Activated CD4-positive, alpha-beta T cell treated with anti-CD3 and anti-CD28 coated beads, Interleukin-2, amount 10 ng/mL, durations not matched to agents 7 days and 5 days (primary cell): Measurements from ENCODE around the gene ZC3H13. TPM values are rescaled to one million over a fixed set of nuclear protein-coding genes. Genes with fewer than 3 reads are reported as not detected.
A peak's percentile ranks its signal among the peaks of the same experiment; 100 is the strongest.

Experiments used
- CTCF ChIA-PET: fragments of 350-600 bp; sonication (Branson Sonifier 250); formaldehyde crosslinking; loops from one replicate; lab custom pipeline; 2021; ENCODE audit warnings: antibody characterized with exemption; lab: Charles Lee
- POLR2A ChIA-PET: fragments of 350-600 bp; sonication (Branson Sonifier 250); formaldehyde crosslinking; loops from one replicate; lab custom pipeline; 2021; ENCODE audit warnings: antibody characterized with exemption; lab: Charles Lee
- DNase-seq: peaks from one replicate; pipeline ENCODE4 v3.0.0-alpha.2; 2020
- H3K27ac Mint-ChIP-seq: one replicate; pipeline ENCODE4 v1.8.0; 2021; ENCODE audit warnings: mild to moderate bottlenecking, moderate library complexity, mixed read lengths
- H3K27me3 Mint-ChIP-seq: one replicate; pipeline ENCODE4 v1.8.0; 2021; ENCODE audit warnings: mixed read lengths
- H3K36me3 Mint-ChIP-seq: one replicate; pipeline ENCODE4 v1.8.0; 2021; ENCODE audit warnings: low read depth, mixed read lengths
- H3K4me1 Mint-ChIP-seq: one replicate; pipeline ENCODE4 v1.8.0; 2021; ENCODE audit warnings: mixed read lengths
- H3K4me3 Mint-ChIP-seq: one replicate; pipeline ENCODE4 v1.8.0; 2021; ENCODE audit warnings: mild to moderate bottlenecking, moderate library complexity, mixed read lengths
- H3K9me3 Mint-ChIP-seq: one replicate; pipeline ENCODE4 v1.8.0; 2021; ENCODE audit warnings: mixed read lengths
- total RNA-seq, 2 experiments: library from RNA; stranded (reverse); gene quantifications; one replicate each; pipeline ENCODE4 v1.2.3, GENCODE V29; 2021

Gene ZC3H13
- total RNA-seq = 10 to 100 TPM; 38.0 to 50.0 TPM

GRCh38 chr13:46052319-46053161 is at the start of gene ZC3H13:
ZC3H13 (minus strand) TSS chr13:46052746; CDS start chr13:46045507, 7,239 bp downstream.
- Mint-ChIP-seq H3K36me3 (peaks cover 2% of the 10 kb centered on the region), H3K4me3 (peak within 1 kb of the TSS; percentile 92), H3K4me1 (peaks cover 39% of the 10 kb centered on the region), H3K9me3 (no peaks in the 10 kb centered on the region), H3K27me3 (peaks cover 6% of the 10 kb centered on the region), H3K27ac (peak within 1 kb of the TSS; percentile 96)
- DNase-seq = peak; percentile 97
- ChIA-PET CTCF (interaction anchor here (0.8 to 1.3 kb wide), 3 partner anchors 11 to 273 kb away, joined by 4 to 6 read pairs (median 5); no protein-coding TSS in a partner anchor), POLR2A (no interaction called here)

GRCh38 chr13:46102255-46102605 is 49.7 kb upstream of the ZC3H13 start:
- H3K9me3 Mint-ChIP-seq = no peaks in the 10 kb centered on the region
- no peak overlapping the region for H3K27ac Mint-ChIP-seq
- ChIA-PET POLR2A (interaction anchor here (0.7 kb wide), 1 partner anchor 25 kb away, joined by 3 read pairs; no protein-coding TSS in a partner anchor), CTCF (no interaction called here)
- DNase-seq = no peak
- no peak overlapping the region for H3K4me3 Mint-ChIP-seq
- peaks cover 6% of the 10 kb centered on the region for H3K4me1 Mint-ChIP-seq
- peaks cover 5% of the 10 kb centered on the region for H3K27me3 Mint-ChIP-seq
- no peaks in the 10 kb centered on the region for H3K36me3 Mint-ChIP-seq

- Mint-ChIP-seq H3K9me3 (no peaks in the 10 kb centered on the region), H3K4me1 (peaks cover 1% of the 10 kb centered on the region), H3K27me3 (peaks cover 5% of the 10 kb centered on the region), H3K27ac (no peak overlapping the region), H3K4me3 (no peak overlapping the region), H3K36me3 (no peaks in the 10 kb centered on the region)
- DNase-seq = no peak
- CTCF ChIA-PET = no interaction called here
- POLR2A ChIA-PET = interaction anchor here (0.7 kb wide), 1 partner anchor 26 kb away, joined by 3 read pairs; no protein-coding TSS in a partner anchor
Measured at GRCh38 chr13:46101484-46102254, 49.1 kb upstream of the ZC3H13 start.

- Mint-ChIP-seq H3K4me1 (no peaks in the 10 kb centered on the region), H3K4me3 (no peak overlapping the region), H3K27ac (no peak overlapping the region), H3K36me3 (no peaks in the 10 kb centered on the region), H3K9me3 (no peaks in the 10 kb centered on the region), H3K27me3 (peaks cover 5% of the 10 kb centered on the region)
- ChIA-PET POLR2A (no interaction called here), CTCF (no interaction called here)
- DNase-seq = no peak
Measured at GRCh38 chr13:46101002-46101401, 48.5 kb upstream of the ZC3H13 start.

- Mint-ChIP-seq H3K27ac (no peak overlapping the region), H3K27me3 (peaks cover 5% of the 10 kb centered on the region), H3K36me3 (no peaks in the 10 kb centered on the region), H3K4me1 (no peaks in the 10 kb centered on the region), H3K9me3 (no peaks in the 10 kb centered on the region), H3K4me3 (no peak overlapping the region)
- DNase-seq = no peak
- ChIA-PET CTCF (interaction anchor here (0.7 kb wide), 1 partner anchor 253 kb away, joined by 3 read pairs; no protein-coding TSS in a partner anchor), POLR2A (no interaction called here)
Measured at GRCh38 chr13:46100191-46100815, 47.8 kb upstream of the ZC3H13 start.

GRCh38 chr13:46097663-46098062 is 45.1 kb upstream of the ZC3H13 start:
- Mint-ChIP-seq H3K4me3 (no peak overlapping the region), H3K9me3 (no peaks in the 10 kb centered on the region), H3K4me1 (no peaks in the 10 kb centered on the region), H3K36me3 (no peaks in the 10 kb centered on the region), H3K27ac (no peak overlapping the region), H3K27me3 (peaks cover 3% of the 10 kb centered on the region)
- POLR2A ChIA-PET = no interaction called here
- DNase-seq = no peak
- CTCF ChIA-PET = interaction anchor here (2.4 kb wide), 1 partner anchor 8 kb away, joined by 6 read pairs; no protein-coding TSS in a partner anchor

- POLR2A ChIA-PET = no interaction called here
- H3K27ac Mint-ChIP-seq = no peak overlapping the region
- no peaks in the 10 kb centered on the region for H3K4me1 Mint-ChIP-seq
- no peaks in the 10 kb centered on the region for H3K9me3 Mint-ChIP-seq
- no peak for DNase-seq
- CTCF ChIA-PET = interaction anchor here (2.4 kb wide), 1 partner anchor 9 kb away, joined by 6 read pairs; no protein-coding TSS in a partner anchor
- no peaks in the 10 kb centered on the region for H3K36me3 Mint-ChIP-seq
- H3K27me3 Mint-ChIP-seq = peaks cover 7% of the 10 kb centered on the region
- H3K4me3 Mint-ChIP-seq = no peak overlapping the region
Measured at GRCh38 chr13:46097015-46097414, 44.5 kb upstream of the ZC3H13 start.

- ChIA-PET POLR2A (no interaction called here), CTCF (interaction anchor here (2.0 kb wide), 1 partner anchor 32 kb away, joined by 5 read pairs; no protein-coding TSS in a partner anchor)
Measured at GRCh38 chr13:46094478-46094877, 41.9 kb upstream of the ZC3H13 start.

GRCh38 chr13:46088821-46089562 is 36.4 kb upstream of the ZC3H13 start:
- H3K4me1 Mint-ChIP-seq = no peaks in the 10 kb centered on the region
- H3K36me3 Mint-ChIP-seq = no peaks in the 10 kb centered on the region
- no peaks in the 10 kb centered on the region for H3K9me3 Mint-ChIP-seq
- DNase-seq = no peak
- CTCF ChIA-PET = no interaction called here
- H3K4me3 Mint-ChIP-seq = no peak overlapping the region
- no peak overlapping the region for H3K27ac Mint-ChIP-seq
- POLR2A ChIA-PET = no interaction called here
- peaks cover 13% of the 10 kb centered on the region for H3K27me3 Mint-ChIP-seq

More at GRCh38 chr13:46094478-46094877, 41.9 kb upstream of the ZC3H13 start:
- Mint-ChIP-seq H3K27ac (no peak overlapping the region), H3K27me3 (peaks cover 10% of the 10 kb centered on the region), H3K4me3 (no peak overlapping the region), H3K9me3 (no peaks in the 10 kb centered on the region), H3K36me3 (no peaks in the 10 kb centered on the region), H3K4me1 (no peaks in the 10 kb centered on the region)
- no peak for DNase-seq

GRCh38 chr13:46087481-46087880 is 34.9 kb upstream of the ZC3H13 start:
- H3K27me3 Mint-ChIP-seq = peaks cover 8% of the 10 kb centered on the region
- ChIA-PET CTCF (no interaction called here), POLR2A (no interaction called here)
- no peak overlapping the region for H3K4me3 Mint-ChIP-seq
- H3K9me3 Mint-ChIP-seq = no peaks in the 10 kb centered on the region
- no peaks in the 10 kb centered on the region for H3K4me1 Mint-ChIP-seq
- DNase-seq = no peak
- no peaks in the 10 kb centered on the region for H3K36me3 Mint-ChIP-seq
- H3K27ac Mint-ChIP-seq = no peak overlapping the region

GRCh38 chr13:46086985-46087384 is 34.4 kb upstream of the ZC3H13 start:
- Mint-ChIP-seq H3K4me1 (no peaks in the 10 kb centered on the region), H3K27me3 (peaks cover 9% of the 10 kb centered on the region), H3K36me3 (no peaks in the 10 kb centered on the region), H3K4me3 (no peak overlapping the region), H3K27ac (no peak overlapping the region), H3K9me3 (no peaks in the 10 kb centered on the region)
- no peak for DNase-seq
- POLR2A ChIA-PET = no interaction called here
- CTCF ChIA-PET = no interaction called here

GRCh38 chr13:46086421-46086922 is 33.9 kb upstream of the ZC3H13 start:
- Mint-ChIP-seq H3K27ac (no peak overlapping the region), H3K9me3 (no peaks in the 10 kb centered on the region), H3K4me1 (no peaks in the 10 kb centered on the region), H3K27me3 (peaks cover 9% of the 10 kb centered on the region), H3K4me3 (no peak overlapping the region), H3K36me3 (no peaks in the 10 kb centered on the region)
- CTCF ChIA-PET = interaction anchor here (0.6 to 1.3 kb wide), 2 partner anchors 17 to 295 kb away, joined by 3 to 4 read pairs; no protein-coding TSS in a partner anchor
- DNase-seq = no peak
- POLR2A ChIA-PET = no interaction called here
